Activated CD8-positive, alpha-beta memory T cell treated with anti-CD3 and anti-CD28 coated beads for 1 hour (primary cell): Measurements from ENCODE around the gene LPCAT2.

Source experiments
- DNase-seq, 2 donors: peaks; one replicate each; pipeline ENCODE4 v3.0.0-alpha.2; 2020; ENCODE audit warnings: low read depth in 1 of 2; ENCODE audit errors: extremely low read depth in 1 of 2

LPCAT2 gene

DNA sequence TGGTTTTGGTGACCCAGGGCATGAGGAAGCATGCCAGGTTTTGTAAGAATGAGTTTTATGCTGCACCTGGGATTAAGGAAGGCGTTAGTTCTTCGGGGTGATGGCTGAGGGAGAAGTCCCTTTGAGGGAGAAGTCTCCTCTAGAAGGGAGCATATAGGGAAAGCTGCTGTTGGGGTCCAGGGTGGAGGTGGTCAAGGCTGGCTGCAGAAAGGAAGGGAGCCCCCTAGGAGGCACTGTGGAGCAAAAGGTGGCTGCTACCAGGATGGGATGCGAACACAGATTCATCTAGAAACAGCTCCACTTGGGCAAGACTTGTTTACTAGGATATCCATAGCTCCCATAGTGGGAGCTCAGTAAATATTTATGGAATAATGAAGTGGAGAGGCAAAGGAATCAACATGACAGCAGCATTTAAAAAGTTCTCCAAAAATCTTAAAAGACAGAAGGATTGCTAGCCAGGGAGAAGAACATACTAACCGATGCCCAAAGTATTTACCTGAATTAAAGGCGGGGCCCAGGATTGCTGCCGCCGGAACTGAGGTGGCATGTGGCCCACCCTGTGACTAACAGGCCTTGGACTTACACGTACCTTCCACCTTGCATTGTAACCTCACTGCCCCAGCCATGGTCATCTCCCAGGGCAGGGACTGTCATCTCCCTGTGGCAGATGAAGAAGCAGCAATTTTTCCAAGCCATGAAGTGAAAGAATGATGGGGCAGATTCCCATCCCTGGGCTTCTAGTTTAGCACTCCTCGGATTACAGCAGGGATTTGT lies 7.1 kb upstream of the LPCAT2 start:
- DNase-seq: no peak

DNA sequence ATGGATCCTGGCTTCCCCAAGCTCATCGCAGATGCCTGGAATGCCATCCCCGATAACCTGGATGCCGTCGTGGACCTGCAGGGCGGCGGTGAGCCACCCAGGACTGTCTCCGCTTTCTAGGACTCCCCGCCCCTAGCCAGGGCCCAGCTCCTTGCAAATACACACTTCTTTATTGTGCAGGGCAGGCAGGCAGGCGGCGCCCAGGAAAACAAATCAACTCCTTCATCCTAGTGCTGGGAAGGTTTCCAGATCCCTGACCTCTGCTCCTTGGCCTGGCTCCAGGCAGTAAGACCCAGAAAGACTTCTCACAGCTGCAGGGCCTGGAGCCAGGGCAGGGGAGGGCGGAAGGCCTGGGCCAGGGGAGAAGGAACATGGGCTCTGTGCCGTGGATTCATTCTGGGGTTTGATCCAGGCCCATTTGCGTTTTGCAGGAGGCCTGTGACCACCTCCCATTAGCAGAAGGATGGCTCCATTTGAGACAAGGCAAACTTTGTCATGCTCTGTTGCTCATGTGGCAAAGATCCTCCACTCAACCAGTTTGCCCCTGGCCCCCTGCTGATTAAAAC lies 6.0 kb upstream of the LPCAT2 start:
- DNase-seq: no peak

DNA sequence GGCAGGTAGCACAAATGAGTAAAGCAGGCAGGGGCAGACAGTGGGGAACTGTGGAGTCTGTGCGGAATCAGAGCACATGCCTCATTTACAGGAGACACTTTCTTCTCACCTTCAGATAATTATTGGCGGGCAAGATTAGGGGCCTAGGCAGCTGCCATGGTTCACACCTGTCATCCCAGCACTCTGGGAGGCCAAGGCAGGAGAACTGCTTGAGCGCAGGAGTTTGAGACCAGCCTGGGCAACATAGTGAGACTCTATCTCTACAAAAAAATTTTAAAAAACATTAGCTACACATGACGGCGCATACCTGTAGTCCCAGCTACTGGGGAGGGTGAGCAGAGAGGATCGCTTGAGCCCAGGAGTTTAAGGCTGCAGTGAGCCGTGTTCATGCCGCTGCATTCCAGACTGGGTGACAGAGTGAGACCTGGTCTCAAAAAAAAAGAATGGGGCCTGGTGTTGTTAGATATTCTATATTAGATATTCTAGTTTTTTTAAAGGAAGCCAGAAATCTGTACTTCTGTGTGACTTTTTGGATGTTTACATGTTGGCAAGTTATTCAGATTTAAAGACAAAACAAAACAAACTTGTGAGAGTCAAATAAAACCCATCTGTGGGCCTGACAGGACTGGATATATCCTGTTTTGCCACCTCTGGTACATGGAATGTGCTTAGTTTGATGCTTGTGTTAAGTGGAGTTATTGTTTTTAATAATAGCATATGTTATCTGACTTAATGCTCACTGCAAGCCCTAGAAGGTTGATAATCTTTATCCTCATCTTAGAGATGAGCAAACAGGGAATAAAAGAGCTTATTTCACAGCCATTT lies 4.9 kb upstream of the LPCAT2 start:
- DNase-seq: no peak

DNA sequence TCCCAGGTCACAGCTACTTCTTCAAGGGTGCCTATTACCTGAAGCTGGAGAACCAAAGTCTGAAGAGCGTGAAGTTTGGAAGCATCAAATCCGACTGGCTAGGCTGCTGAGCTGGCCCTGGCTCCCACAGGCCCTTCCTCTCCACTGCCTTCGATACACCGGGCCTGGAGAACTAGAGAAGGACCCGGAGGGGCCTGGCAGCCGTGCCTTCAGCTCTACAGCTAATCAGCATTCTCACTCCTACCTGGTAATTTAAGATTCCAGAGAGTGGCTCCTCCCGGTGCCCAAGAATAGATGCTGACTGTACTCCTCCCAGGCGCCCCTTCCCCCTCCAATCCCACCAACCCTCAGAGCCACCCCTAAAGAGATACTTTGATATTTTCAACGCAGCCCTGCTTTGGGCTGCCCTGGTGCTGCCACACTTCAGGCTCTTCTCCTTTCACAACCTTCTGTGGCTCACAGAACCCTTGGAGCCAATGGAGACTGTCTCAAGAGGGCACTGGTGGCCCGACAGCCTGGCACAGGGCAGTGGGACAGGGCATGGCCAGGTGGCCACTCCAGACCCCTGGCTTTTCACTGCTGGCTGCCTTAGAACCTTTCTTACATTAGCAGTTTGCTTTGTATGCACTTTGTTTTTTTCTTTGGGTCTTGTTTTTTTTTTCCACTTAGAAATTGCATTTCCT lies 3.4 kb upstream of the LPCAT2 start:
- no peak for DNase-seq

DNA sequence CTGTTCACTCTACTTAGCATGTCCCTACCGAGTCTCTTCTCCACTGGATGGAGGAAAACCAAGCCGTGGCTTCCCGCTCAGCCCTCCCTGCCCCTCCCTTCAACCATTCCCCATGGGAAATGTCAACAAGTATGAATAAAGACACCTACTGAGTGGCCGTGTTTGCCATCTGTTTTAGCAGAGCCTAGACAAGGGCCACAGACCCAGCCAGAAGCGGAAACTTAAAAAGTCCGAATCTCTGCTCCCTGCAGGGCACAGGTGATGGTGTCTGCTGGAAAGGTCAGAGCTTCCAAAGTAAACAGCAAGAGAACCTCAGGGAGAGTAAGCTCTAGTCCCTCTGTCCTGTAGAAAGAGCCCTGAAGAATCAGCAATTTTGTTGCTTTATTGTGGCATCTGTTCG lies 2.8 kb upstream of the LPCAT2 start:
- no peak for DNase-seq

DNA sequence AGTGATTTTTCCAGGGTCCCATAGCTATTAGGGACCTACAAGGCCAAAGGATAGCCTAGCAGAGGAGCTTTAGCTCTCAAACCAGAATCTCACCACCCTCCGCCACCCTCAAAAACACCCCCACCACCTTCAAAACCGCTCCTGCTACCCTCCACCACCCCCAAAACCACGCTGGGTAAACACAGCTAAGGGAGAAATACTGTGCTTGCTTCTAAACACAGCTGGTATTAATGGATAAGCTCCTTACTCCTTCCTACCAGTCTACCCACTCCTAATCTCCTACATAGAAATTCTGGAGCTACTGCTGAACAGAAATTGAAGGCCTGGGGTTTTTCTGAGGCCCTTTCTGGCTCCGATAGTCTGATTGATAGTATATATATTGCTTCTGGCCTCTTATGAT lies 2.2 kb upstream of the LPCAT2 start:
- DNase-seq: no peak

DNA sequence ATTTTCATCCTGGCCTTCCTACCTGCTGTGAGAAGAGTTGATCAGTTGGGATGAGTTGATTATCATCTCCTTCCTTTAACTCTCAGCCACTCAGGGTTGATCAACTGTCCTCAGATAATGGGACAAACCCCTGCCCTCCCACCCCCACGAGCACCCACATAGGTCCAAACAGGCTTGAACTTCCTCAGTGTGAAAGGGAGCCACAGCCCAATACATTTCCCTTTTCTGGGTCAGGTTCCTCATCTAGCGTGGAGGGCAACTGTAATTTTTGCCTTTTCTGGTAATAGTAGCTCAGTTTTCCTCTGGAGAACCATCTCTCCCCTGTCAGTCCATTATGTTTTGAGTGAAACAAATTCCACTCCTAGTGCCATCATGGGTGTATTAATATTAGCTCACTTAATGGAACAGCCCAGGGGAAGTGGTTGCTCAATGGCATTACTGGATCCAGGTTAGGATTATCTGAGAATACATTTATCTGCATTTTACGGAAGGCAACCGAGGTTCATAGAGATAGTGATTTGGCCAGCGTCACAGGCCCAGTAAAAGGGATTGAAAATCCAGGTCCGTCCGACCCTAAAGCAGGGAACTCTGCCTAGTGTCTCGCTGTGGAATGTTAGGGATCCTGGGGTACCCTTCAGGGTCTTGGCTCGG lies 476 bp upstream of the LPCAT2 start:
- no peak for DNase-seq

DNA sequence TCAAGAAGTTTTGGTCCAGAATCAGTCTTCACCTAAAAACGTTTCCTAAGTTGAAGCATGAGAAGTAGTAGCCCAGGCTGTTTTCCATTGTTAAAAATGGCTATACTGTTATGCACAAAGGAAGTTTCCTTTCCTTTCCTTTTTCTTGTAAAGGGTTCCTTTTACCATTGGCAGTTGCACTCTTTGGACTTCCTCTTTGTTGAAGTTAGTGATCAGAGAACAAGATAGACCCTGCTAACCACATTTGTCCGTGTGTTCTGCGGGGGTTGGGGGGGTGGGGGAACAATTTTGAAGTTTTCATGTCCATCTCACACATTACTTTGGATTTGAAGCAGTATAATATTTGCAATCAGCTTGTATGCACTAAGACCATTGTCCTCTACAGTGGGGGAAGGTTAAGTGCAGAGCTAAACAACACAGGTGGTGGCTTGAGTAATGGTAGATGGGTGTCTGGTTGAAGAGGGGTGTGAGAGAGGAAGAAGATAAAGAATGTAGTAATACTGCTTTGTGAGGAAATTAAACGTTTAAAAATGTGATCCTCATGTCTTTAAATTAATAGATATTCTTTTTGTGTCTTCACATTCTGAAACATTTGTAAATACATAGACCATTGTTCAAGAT lies 1.4 kb downstream of the LPCAT2 start:
- no peak for DNase-seq

DNA sequence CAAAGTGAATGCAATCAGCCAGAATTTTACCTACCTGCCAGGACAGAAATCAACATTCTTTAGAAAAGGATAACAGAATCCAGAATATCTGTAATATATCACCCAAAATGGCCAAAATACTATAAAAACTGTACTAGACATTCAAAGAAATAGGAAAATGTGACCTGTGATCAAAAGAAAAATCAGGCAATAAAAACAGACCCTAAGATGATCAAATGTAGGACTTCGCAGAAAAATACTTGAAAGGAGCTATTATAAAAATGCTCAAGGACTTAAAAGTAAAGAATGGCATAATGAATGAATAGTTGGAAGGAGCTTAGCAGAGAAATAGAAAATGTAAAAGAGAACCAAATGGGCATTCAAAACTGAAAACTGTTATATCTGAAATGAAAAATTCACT lies 4.1 kb downstream of the LPCAT2 start:
- DNase-seq: no peak

DNA sequence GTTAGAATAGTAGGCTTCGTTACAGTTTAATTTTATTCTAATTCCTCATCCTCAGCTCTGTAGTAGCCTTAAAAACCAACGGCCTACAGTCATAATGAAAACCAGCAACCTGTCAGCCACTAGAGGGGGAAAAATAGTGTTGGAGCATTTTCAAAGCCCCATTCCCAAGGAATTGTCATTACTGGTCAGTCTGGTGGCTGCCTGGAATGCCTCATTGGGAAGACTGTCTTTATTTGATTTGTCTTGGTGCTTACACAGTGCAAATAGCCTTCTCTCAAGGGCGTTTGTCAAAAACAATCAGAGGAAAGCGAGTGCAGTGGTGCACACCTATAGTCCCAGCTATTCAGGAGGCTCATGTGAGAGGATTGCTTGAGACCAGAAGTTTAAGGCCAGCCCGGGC lies 4.7 kb downstream of the LPCAT2 start:
- DNase-seq: no peak

DNA sequence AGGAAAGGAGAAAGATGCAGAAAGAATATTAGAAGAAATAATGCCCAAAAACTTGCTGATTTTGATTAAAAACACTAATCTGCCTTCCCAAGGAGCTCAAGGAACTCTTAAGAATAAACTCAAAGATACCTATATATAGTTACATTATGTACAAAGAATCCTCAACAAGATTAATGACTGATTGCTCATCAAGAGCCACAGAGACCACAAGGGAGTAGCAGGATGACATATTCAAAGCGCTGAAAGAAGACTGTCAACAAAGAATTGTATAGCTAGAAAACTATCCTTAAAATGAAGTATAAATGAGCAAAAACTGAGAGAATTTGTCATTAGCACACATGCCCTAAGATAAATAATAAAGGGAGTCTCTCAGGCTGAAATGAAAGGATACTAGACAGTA lies 6.2 kb downstream of the LPCAT2 start:
- DNase-seq: no peak

DNA sequence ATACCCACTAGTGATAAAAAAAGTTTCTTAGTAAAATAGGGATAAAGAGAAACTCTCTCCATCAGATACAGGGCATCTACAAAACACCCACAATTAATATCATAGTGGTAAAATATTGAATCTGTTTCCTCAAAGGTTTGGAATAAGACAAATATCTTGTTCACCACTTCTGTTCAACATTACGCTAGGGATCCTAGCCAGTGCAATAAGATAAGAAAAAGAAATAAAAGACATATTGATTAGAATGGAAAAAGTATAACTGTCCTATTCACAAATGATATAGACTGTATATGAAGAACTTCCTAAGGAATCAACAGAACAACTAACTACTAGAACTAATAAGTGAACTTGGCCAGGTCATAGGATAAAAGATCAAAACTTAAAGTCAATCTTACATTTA lies 12.9 kb downstream of the LPCAT2 start:
- DNase-seq: no peak

DNA sequence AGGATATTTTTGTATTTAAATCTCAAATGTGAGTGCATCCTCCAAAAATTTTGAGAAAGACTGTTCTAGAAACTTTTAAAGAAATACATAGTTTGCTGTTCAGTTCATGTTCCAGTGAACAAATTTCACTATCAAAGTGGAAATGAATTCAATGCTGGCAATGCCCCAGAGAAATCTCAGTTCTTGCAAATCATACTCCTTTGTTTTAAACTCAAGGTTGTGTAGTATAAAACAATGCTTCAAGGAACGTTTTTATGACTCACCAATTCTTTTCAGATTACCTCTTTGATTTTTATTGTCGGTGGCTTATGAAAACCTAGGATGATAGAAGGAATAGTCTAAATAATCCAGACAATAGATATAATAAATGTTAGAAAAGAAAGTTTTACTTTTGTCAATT lies 17.6 kb downstream of the LPCAT2 start:
- no peak for DNase-seq

DNA sequence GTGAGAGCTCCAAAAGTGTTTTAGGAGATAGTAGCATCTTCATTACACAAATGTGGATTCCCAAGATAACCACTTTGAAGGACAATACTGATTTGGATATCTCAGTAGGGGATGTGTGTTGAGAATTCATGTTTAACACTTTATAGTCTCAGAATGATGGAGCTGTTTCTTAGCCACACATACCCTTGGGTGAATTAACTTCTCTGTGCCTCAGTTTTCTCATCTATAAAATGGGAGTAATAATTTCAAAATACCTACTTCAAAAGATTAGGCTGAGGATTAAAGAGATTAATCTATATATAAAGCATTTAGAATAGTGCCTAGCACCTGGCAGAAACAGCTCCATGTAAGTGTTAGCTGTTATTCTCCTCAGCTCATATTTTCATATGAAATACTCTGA lies 19.0 kb downstream of the LPCAT2 start:
- DNase-seq: no peak

DNA sequence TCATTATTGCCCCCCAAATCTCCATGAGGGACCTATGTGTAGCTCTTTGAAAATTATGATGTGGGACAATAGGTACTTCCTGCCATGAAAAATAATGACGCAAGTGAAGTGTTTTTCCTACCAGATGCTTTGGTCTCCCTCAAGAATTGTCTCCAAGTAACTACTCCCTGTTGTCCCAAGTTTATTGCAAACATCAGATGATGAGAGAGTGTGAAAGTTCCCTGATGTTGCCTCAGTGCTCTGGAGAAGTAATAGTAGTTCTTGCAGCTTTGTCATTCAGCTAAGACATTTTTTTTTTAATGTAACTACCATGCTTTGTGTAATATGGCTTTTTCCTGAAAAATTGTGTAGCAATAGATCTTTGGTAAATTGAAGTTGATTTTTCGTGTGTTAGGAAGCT lies 20.1 kb downstream of the LPCAT2 start:
- no peak for DNase-seq

DNA sequence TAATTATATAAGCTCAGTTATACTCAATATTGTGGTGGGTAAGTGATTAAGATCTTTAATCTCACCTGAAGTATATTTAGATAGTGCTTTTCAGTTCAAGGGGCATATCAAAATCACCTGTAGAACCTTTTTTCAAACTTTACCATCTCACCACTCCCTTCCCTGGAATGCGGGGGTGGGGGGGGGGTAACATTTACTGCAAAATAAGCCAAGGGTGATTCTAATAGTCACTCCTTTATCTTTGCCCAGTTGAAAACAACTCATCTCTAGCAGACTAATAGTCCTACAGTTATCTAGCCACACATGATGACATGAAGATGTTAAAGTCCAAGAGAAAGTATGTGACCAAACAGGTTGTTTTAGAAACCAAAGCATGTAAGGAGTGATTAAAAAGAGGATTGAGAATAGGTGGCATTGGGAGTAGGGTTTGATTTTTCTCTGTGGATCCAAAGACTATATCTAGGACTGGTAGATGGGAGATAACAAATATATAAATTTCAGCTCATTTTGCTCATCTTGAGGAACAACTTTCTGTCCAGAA lies 21.5 kb downstream of the LPCAT2 start:
- DNase-seq: no peak

DNA sequence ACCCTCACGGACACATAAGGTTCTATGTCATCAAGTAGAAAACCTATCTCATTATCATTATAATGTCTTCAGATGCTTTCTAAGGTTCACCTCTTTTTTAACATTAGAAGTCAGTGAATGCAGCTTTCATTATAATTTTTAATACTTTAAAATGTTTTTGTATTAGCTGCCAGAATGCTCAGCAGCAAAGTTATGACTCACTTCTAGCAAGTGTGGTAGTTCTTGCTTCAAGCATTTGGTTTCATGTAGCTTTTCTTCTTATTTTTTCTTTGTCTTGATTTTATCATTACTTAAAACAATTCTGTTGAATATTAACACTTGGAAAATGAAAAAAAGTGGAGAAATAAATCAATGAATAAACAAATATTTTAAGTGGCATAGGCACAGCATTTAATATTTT lies 23.4 kb downstream of the LPCAT2 start:
- no peak for DNase-seq

DNA sequence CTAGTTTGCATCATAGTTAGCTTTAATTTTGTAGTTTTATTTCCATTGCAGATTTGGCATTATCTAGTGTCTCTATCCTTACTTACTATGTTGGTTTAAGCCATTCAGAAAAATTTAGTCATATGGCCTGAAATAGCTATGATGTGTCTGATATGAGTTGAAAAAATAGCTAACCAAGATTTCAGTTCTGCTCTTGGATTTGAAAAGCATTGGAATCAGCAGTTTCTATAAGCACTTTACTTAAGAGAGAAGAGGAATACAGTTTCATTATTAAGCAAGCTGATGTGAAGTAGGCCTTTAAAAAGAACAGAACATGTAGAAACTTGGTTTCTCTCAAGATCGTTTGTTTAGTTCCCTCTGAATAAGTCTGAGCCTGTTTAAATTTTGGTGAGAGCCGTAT lies 25.9 kb downstream of the LPCAT2 start:
- no peak for DNase-seq

DNA sequence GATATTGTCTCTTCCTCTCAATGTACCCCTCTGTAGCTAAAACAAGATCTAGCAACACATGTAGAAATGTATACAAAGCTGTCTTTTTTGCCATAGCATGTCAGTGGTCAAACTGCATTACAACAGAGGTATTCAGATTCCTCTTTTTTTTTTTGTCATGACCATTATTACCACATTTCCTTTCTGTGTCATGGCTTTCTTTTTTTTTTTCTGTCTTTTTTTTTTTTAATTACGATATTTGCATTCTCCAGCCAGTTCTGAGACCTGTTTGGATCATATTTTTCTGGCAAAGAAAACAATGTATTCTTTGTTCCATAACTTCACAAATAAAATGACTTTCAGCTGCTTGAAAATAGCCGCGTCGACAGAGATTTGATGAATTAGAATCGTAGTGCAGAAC lies 30.2 kb downstream of the LPCAT2 start:
- DNase-seq: no peak

DNA sequence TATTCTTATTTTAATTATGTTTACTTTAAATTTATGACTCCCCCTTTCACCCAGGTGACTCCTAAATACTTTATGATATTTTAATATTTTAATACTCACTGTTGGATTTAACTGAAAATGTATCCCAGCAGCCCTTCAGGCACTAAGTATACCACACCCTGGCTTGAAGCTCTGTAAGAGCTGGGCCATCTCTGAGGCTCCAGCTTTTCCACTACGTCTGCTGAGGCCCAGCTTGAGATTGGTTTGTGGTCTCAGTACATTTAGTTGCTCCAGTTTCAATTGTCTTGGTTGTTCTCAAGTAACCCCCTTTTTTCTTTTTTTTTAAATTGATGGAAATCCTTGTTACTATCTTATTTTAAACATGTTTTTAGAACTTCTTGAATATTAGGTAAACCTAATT lies 30.6 kb downstream of the LPCAT2 start:
- DNase-seq: no peak
